Body of pancreas (tissue), 4 donors: Measurements from ENCODE around the gene MAP2K4.

Source experiments
- POLR2A ChIP-seq, 3 donors: fragments of 450-650 bp; IDR thresholded peaks; one replicate each; pipeline ENCODE4 v1.6.1; 2016; ENCODE audit warnings: antibody characterized with exemption in 3 of 3, mild to moderate bottlenecking in 2 of 3
- TF ChIP-seq, protein P1 (sequence below), 7 experiments: fragments of 450-650 bp in 4 of 7; fragments of 200-600 bp in 3 of 7; sonication (generic) in 3 of 7; IDR thresholded peaks; one replicate each; pipeline ENCODE4 v1.5.1; 2016 to 2019; ENCODE audit warnings: antibody characterized with exemption in 7 of 7

DNA sequence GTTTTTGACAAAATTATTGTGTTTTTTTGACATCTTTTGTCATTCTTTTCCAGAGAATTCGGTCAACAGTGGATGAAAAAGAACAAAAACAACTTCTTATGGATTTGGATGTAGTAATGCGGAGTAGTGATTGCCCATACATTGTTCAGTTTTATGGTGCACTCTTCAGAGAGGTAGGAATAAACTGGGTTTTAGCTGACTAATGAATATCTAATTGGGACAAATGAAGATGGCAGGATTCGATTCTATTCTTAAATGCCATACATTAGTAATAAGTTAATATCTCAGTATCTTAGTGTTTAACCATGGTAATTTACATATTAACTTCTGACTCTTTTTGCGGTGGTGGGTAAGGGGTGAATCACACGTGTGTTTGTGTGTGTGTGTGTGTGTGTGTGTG is 74.8 kb downstream of the MAP2K4 start:
- TF ChIP-seq, protein P1, sequence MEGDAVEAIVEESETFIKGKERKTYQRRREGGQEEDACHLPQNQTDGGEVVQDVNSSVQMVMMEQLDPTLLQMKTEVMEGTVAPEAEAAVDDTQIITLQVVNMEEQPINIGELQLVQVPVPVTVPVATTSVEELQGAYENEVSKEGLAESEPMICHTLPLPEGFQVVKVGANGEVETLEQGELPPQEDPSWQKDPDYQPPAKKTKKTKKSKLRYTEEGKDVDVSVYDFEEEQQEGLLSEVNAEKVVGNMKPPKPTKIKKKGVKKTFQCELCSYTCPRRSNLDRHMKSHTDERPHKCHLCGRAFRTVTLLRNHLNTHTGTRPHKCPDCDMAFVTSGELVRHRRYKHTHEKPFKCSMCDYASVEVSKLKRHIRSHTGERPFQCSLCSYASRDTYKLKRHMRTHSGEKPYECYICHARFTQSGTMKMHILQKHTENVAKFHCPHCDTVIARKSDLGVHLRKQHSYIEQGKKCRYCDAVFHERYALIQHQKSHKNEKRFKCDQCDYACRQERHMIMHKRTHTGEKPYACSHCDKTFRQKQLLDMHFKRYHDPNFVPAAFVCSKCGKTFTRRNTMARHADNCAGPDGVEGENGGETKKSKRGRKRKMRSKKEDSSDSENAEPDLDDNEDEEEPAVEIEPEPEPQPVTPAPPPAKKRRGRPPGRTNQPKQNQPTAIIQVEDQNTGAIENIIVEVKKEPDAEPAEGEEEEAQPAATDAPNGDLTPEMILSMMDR (IDR thresholded peaks at IDR 0.05), result no peak
- no peak for TF ChIP-seq POLR2A (IDR thresholded peaks at IDR 0.05)
